ENCODE results near the gene IZUMO2. TPM values are rescaled to one million over a fixed set of nuclear protein-coding genes. Genes with fewer than 3 reads are reported as not detected.
A peak's percentile ranks its signal among the peaks of the same experiment; 100 is the strongest.

IZUMO2 gene
- total and polyA plus RNA-seq, 9 of the 15 experiments (the other 6 are each of a cell fraction or from before 2014, with no cell fraction given): not detected

DNA sequence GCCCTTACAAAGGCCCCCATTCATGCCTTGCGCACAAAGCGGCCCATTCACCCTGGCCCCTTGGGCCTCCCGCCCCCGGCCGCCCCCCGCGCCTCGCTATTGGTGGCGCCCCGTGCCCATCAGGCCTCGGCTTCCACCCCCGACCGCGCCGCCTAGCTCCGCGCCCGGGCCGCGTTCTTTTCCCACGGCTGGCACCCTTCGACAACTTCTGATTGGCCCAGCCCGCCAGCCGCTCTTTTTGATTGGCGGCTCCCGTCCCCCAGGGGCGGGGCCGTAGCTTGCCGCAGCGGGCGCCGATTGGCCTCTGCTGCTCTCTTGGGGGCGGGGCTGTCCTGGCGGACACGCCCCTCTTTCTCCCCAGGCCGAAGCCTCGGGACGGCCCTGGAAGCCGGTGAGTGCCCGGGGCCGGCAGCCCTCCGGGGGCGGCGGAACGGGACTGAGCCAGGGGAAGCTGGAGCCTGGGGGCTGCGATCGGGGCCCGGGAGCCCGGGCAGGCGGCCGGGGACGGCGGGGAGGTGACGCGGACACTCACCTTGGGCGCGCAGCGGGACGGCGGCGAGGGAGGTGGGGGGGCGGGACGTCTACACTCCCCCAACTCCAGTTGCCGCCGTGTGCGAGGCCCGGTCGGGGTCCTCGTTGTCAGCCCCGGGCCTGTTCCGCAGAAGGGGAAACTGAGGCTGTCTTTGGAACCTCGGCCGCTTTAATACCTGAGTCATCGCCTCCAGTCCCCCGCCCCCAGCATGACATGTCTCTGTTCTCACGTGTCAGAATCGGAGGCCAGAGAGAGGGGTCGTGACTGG, 40.4 kb upstream of the IZUMO2 start, which contains the start of gene MYH14 (continued):
- TF ChIP-seq, protein P1, sequence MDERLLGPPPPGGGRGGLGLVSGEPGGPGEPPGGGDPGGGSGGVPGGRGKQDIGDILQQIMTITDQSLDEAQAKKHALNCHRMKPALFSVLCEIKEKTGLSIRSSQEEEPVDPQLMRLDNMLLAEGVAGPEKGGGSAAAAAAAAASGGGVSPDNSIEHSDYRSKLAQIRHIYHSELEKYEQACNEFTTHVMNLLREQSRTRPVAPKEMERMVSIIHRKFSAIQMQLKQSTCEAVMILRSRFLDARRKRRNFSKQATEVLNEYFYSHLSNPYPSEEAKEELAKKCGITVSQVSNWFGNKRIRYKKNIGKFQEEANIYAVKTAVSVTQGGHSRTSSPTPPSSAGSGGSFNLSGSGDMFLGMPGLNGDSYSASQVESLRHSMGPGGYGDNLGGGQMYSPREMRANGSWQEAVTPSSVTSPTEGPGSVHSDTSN (CRISPR knock-in tag; IDR thresholded peaks at IDR 0.05; ENCODE audit: low read depth): peak; percentile 60
- TF ChIP-seq, protein P1 (tag; conservative IDR thresholded peaks at IDR 0.05; ENCODE audit: low read depth): peak; percentile 76
- TF ChIP-seq, protein P2, sequence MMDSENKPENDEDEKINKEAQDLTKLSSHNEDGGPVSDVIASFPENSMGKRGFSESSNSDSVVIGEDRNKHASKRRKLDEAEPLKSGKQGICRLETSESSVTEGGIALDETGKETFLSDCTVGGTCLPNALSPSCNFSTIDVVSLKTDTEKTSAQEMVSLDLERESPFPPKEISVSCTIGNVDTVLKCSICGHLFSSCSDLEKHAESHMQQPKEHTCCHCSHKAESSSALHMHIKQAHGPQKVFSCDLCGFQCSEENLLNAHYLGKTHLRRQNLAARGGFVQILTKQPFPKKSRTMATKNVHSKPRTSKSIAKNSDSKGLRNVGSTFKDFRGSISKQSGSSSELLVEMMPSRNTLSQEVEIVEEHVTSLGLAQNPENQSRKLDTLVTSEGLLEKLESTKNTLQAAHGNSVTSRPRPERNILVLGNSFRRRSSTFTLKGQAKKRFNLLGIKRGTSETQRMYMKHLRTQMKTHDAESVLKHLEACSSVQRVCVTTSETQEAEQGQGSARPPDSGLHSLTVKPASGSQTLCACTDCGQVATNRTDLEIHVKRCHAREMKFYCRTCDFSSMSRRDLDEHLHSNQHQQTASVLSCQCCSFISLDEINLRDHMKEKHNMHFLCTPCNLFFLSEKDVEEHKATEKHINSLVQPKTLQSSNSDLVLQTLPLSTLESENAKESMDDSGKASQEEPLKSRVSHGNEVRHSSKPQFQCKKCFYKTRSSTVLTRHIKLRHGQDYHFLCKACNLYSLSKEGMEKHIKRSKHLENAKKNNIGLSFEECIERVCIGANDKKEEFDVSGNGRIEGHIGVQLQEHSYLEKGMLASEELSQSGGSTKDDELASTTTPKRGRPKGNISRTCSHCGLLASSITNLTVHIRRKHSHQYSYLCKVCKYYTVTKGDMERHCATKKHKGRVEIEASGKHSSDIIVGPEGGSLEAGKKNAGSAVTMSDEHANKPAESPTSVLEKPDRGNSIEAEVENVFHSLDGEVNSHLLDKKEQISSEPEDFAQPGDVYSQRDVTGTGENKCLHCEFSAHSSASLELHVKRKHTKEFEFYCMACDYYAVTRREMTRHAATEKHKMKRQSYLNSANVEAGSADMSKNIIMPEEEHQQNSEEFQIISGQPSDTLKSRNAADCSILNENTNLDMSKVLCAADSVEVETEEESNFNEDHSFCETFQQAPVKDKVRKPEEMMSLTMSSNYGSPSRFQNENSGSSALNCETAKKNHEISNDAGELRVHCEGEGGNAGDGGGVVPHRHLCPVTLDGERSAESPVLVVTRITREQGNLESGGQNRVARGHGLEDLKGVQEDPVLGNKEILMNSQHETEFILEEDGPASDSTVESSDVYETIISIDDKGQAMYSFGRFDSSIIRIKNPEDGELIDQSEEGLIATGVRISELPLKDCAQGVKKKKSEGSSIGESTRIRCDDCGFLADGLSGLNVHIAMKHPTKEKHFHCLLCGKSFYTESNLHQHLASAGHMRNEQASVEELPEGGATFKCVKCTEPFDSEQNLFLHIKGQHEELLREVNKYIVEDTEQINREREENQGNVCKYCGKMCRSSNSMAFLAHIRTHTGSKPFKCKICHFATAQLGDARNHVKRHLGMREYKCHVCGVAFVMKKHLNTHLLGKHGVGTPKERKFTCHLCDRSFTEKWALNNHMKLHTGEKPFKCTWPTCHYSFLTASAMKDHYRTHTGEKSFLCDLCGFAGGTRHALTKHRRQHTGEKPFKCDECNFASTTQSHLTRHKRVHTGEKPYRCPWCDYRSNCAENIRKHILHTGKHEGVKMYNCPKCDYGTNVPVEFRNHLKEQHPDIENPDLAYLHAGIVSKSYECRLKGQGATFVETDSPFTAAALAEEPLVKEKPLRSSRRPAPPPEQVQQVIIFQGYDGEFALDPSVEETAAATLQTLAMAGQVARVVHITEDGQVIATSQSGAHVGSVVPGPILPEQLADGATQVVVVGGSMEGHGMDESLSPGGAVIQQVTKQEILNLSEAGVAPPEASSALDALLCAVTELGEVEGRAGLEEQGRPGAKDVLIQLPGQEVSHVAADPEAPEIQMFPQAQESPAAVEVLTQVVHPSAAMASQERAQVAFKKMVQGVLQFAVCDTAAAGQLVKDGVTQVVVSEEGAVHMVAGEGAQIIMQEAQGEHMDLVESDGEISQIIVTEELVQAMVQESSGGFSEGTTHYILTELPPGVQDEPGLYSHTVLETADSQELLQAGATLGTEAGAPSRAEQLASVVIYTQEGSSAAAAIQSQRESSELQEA (IDR thresholded peaks at IDR 0.05; ENCODE audit: low read depth): no peak
- TF ChIP-seq EP400 (IDR thresholded peaks at IDR 0.05) (no peak), SRSF1 (IDR thresholded peaks at IDR 0.05; ENCODE audit: low read depth, low read length) (no peak), TAF1 (IDR thresholded peaks at IDR 0.05; ENCODE audit: control insufficient read depth, extremely low read depth, insufficient read depth, low read length, severe bottlenecking) (no peak), TEAD4 (IDR thresholded peaks at IDR 0.05; ENCODE audit: low read length) (no peak), TEAD4 (CRISPR knock-in tag; IDR thresholded peaks at IDR 0.05; ENCODE audit: borderline replicate concordance) (no peak), SMARCA5 (IDR thresholded peaks at IDR 0.05) (no peak), C11orf30 (IDR thresholded peaks at IDR 0.05; ENCODE audit: low read depth) (peak; percentile 19; the same call in 1 of the 2 replicates), MTA3 (IDR thresholded peaks at IDR 0.05; ENCODE audit: borderline replicate concordance) (no peak), NFYB (IDR thresholded peaks at IDR 0.05; ENCODE audit: extremely low read depth, insufficient read length) (peak; percentile 57)
- TF ChIP-seq, protein P3, sequence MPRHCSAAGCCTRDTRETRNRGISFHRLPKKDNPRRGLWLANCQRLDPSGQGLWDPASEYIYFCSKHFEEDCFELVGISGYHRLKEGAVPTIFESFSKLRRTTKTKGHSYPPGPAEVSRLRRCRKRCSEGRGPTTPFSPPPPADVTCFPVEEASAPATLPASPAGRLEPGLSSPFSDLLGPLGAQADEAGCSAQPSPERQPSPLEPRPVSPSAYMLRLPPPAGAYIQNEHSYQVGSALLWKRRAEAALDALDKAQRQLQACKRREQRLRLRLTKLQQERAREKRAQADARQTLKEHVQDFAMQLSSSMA (CRISPR knock-in tag; IDR thresholded peaks at IDR 0.05): no peak
- TF ChIP-seq, protein P4, sequence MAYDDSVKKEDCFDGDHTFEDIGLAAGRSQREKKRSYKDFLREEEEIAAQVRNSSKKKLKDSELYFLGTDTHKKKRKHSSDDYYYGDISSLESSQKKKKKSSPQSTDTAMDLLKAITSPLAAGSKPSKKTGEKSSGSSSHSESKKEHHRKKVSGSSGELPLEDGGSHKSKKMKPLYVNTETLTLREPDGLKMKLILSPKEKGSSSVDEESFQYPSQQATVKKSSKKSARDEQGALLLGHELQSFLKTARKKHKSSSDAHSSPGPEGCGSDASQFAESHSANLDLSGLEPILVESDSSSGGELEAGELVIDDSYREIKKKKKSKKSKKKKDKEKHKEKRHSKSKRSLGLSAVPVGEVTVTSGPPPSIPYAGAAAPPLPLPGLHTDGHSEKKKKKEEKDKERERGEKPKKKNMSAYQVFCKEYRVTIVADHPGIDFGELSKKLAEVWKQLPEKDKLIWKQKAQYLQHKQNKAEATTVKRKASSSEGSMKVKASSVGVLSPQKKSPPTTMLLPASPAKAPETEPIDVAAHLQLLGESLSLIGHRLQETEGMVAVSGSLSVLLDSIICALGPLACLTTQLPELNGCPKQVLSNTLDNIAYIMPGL (CRISPR knock-in tag; IDR thresholded peaks at IDR 0.05): no peak
